H1 (cell line): Measurements from ENCODE around the gene TRPV2. TPM values are rescaled to one million over a fixed set of nuclear protein-coding genes. Genes with fewer than 3 reads are reported as not detected.
"Not testable (repeated sequence)": the region's sequence is repeated elsewhere in the genome, so short reads cannot be mapped to it uniquely, and the experiment has no call there.

Experiments used
- CTCF ChIA-PET: fragments of 300-600 bp; sonication (Branson Sonifier 250); formaldehyde crosslinking; loops from one replicate; lab custom pipeline; 2021; ENCODE audit not compliant: partially characterized antibody; lab: Charles Lee
- POLR2A ChIA-PET: fragments of 300-600 bp; sonication (Branson Sonifier 250); formaldehyde crosslinking; loops from one replicate; lab custom pipeline; 2021; ENCODE audit warnings: inconsistent platforms; ENCODE audit not compliant: partially characterized antibody; lab: Charles Lee
- DNase-seq, 2 experiments: peaks; one replicate each; pipeline versions ENCODE4 v3.0.0 to v3.0.0-alpha.2; 2010 to 2022; ENCODE audit warnings: low spot score in 2 of 2, low read depth in 1 of 2, mixed read lengths in 1 of 2
- FAIRE-seq: peaks from 2 replicates; lab custom pipeline; 2011; peaks lifted over from hg19 to GRCh38; lab: Jason Lieb, UNC
- H2AFZ ChIP-seq: 2 replicates; pipeline ENCODE4 v1.8.1; 2012; ENCODE audit warnings: low read length, inconsistent platforms
- H2AK5ac ChIP-seq: 2 replicates; pipeline ENCODE4 v1.6.1; 2013; ENCODE audit warnings: low read depth, low read length
- H2BK120ac ChIP-seq: replicated peaks from 2 replicates; pipeline ENCODE3; 2013; ENCODE audit warnings: low read depth, low read length, inconsistent platforms
- H2BK12ac ChIP-seq: 2 replicates; pipeline ENCODE4 v1.6.1; 2013; ENCODE audit warnings: low read depth, low read length
- H2BK15ac ChIP-seq: 2 replicates; pipeline ENCODE4 v1.6.1; 2013; ENCODE audit warnings: low read length
- H2BK20ac ChIP-seq: 2 replicates; pipeline ENCODE4 v1.6.1; 2013; ENCODE audit warnings: low read length
- H2BK5ac ChIP-seq: 2 replicates; pipeline ENCODE4 v1.6.1; 2013; ENCODE audit warnings: low read depth, low read length
- H3K14ac ChIP-seq: 2 replicates; pipeline ENCODE4 v1.6.1; 2013; ENCODE audit warnings: inconsistent platforms; ENCODE audit not compliant: insufficient read length
- H3K18ac ChIP-seq: 2 replicates; pipeline ENCODE4 v1.6.1; 2013; ENCODE audit warnings: low read length; ENCODE audit errors: extremely low read depth
- H3K23ac ChIP-seq: 2 replicates; pipeline ENCODE4 v1.6.1; 2013; ENCODE audit warnings: inconsistent platforms; ENCODE audit not compliant: insufficient read length
- H3K23me2 ChIP-seq: 2 replicates; pipeline ENCODE4 v1.6.1; 2013; ENCODE audit warnings: low read depth, low read length
- H3K27ac ChIP-seq: 2 replicates; pipeline ENCODE4 v1.6.1; 2011; ENCODE audit warnings: low read depth, low read length, inconsistent platforms
- H3K27me3 ChIP-seq, 4 experiments: replicated peaks in 1 of 4; 1 replicate in 1 of 4; 2 replicates in 3 of 4; pipeline versions ENCODE4 v1.6.1 to v1.8.1; 2011 to 2013; ENCODE audit warnings: low read length in 3 of 4, mild to moderate bottlenecking in 3 of 4, inconsistent platforms in 2 of 4, mixed read lengths in 2 of 4, moderate library complexity in 1 of 4; ENCODE audit not compliant: control insufficient read depth in 3 of 4, insufficient read depth in 3 of 4; ENCODE audit errors: extremely low read depth in 1 of 4
- H3K36me3 ChIP-seq, 4 experiments: 2 replicates each; pipeline versions ENCODE4 v1.6.1 to v1.8.1; 2011 to 2013; ENCODE audit warnings: mild to moderate bottlenecking in 4 of 4, low read length in 3 of 4, moderate library complexity in 2 of 4, control low read depth in 1 of 4, inconsistent platforms in 1 of 4; ENCODE audit not compliant: insufficient read depth in 4 of 4, control insufficient read depth in 2 of 4
- H3K4ac ChIP-seq: replicated peaks from 2 replicates; pipeline ENCODE3; 2013; ENCODE audit warnings: low read length, low read depth, mixed read lengths, inconsistent platforms; ENCODE audit not compliant: insufficient read length
- H3K4me1 ChIP-seq, 4 experiments: replicated peaks in 1 of 4; 1 replicate in 1 of 4; 2 replicates in 3 of 4; pipeline versions ENCODE4 v1.6.1 to v1.8.1; 2011 to 2013; ENCODE audit warnings: low read length in 3 of 4, inconsistent platforms in 2 of 4, mixed read lengths in 1 of 4; ENCODE audit not compliant: insufficient read depth in 4 of 4, control insufficient read depth in 3 of 4
- H3K4me2 ChIP-seq, 2 experiments: 2 replicates each; pipeline versions ENCODE4 v1.6.1 to v1.8.1; 2011 to 2013; ENCODE audit warnings: low read depth in 2 of 2, low read length in 2 of 2, control low read depth in 1 of 2, inconsistent platforms in 1 of 2, mild to moderate bottlenecking in 1 of 2; ENCODE audit not compliant: insufficient read depth in 1 of 2
- H3K4me3 ChIP-seq, 4 experiments: fragments of 200-600, 300-600 bp in 1 of 4; sonication (generic), shearing (Covaris generic), sonication (Bioruptor Twin) in 1 of 4; 2 replicates each; pipeline versions ENCODE4 v1.5.1 to v1.8.1; 2011 to 2016; ENCODE audit warnings: low read length in 4 of 4, low read depth in 3 of 4, control low read depth in 2 of 4, inconsistent platforms in 2 of 4, mild to moderate bottlenecking in 2 of 4, mixed read lengths in 1 of 4, moderate library complexity in 1 of 4; ENCODE audit not compliant: insufficient read depth in 2 of 4; ENCODE audit errors: extremely low read depth in 1 of 4
- H3K56ac ChIP-seq: replicated peaks from 2 replicates; pipeline ENCODE3; 2013; ENCODE audit warnings: low read depth, mild to moderate bottlenecking, mixed read lengths, low read length, inconsistent platforms; ENCODE audit not compliant: insufficient read length
- H3K79me1 ChIP-seq: 2 replicates; pipeline ENCODE4 v1.6.1; 2013; ENCODE audit warnings: low read depth, low read length, control low read depth
- H3K79me2 ChIP-seq, 2 experiments: 2 replicates each; pipeline versions ENCODE4 v1.6.1 to v1.8.1; 2012 to 2013; ENCODE audit warnings: low read length in 2 of 2, mild to moderate bottlenecking in 2 of 2, inconsistent platforms in 1 of 2; ENCODE audit not compliant: insufficient read depth in 2 of 2, control insufficient read depth in 1 of 2
- H3K9ac ChIP-seq, 4 experiments: replicated peaks in 1 of 4; 1 replicate in 1 of 4; 2 replicates in 3 of 4; pipeline versions ENCODE4 v1.6.1 to v1.8.1; 2011 to 2013; ENCODE audit warnings: low read depth in 3 of 4, low read length in 3 of 4, control low read depth in 2 of 4, mild to moderate bottlenecking in 2 of 4, moderate library complexity in 2 of 4, inconsistent platforms in 1 of 4; ENCODE audit errors: extremely low read depth in 1 of 4
- H3K9me3 ChIP-seq, 2 experiments: 2 replicates each; pipeline versions ENCODE4 v1.6.1 to v1.8.1; 2012 to 2013; ENCODE audit warnings: mild to moderate bottlenecking in 2 of 2, moderate library complexity in 2 of 2, control low read depth in 1 of 2, inconsistent platforms in 1 of 2, low read depth in 1 of 2, low read length in 1 of 2, mixed read lengths in 1 of 2; ENCODE audit not compliant: insufficient read depth in 2 of 2
- H4K20me1 ChIP-seq, 2 experiments: replicated peaks in 1 of 2; 2 replicates each; pipeline versions ENCODE3 to v1.8.1; 2011 to 2013; ENCODE audit warnings: inconsistent platforms in 2 of 2, low read length in 2 of 2, mild to moderate bottlenecking in 1 of 2; ENCODE audit not compliant: insufficient read depth in 2 of 2, control insufficient read depth in 1 of 2
- H4K5ac ChIP-seq: 2 replicates; pipeline ENCODE4 v1.6.1; 2013; ENCODE audit warnings: low read length, low read depth, mixed read lengths, inconsistent platforms; ENCODE audit not compliant: insufficient read length
- H4K8ac ChIP-seq: 2 replicates; pipeline ENCODE4 v1.8.0; 2013; ENCODE audit warnings: mild to moderate bottlenecking, moderate library complexity, low read length, inconsistent platforms; ENCODE audit not compliant: insufficient read depth; ENCODE audit errors: extremely low read depth
- H4K91ac ChIP-seq: replicated peaks from 2 replicates; pipeline ENCODE3; 2013; ENCODE audit warnings: low read length, mixed read lengths, inconsistent platforms; ENCODE audit not compliant: insufficient read length
- WGBS, 2 experiments: shearing (Covaris generic) in 1 of 2; methylation state at CpG; one replicate each; pipeline versions ENCODE4 v1.1.6 to v1.1.7; 2013 to 2015; ENCODE audit warnings: low lambda C conversion rate in 2 of 2, mixed read lengths in 2 of 2, inconsistent platforms in 1 of 2, low coverage in 1 of 2, missing lambda C conversion rate in 1 of 2; ENCODE audit not compliant: insufficient replicate concordance in 2 of 2, insufficient coverage in 1 of 2, insufficient read length in 1 of 2; ENCODE audit errors: extremely low coverage in 1 of 2, missing lambda C conversion rate in 1 of 2; 5-methylcytosine and 5-hydroxymethylcytosine counted together
- polyA plus RNA-seq, 7 experiments: library from polyadenylated mRNA; depleted of rRNA in 3 of 7; stranded (reverse) in 5 of 7; unstranded in 2 of 7; fragments of >200 nt in 5 of 7; fragments of 200-250 nt in 2 of 7; gene quantifications; 1 replicate in 5 of 7; 2 replicates in 1 of 7; 4 replicates in 1 of 7; pipeline versions ENCODE4 v1.2.1 to v1.2.3, GENCODE V29; 2011 to 2013; ENCODE audit warnings: missing spikeins in 2 of 7, mixed read lengths in 2 of 7
- total RNA-seq: library from RNA; stranded (reverse); fragmentation: NEBNext Ultra II Directional; extraction: Animal tissue kit (Norgen Biotek cat#: 25700); gene quantifications from 2 replicates; pipeline ENCODE4 v1.2.1, GENCODE V29; 2021

TRPV2 gene
- total and polyA plus RNA-seq, 2 of the 8 experiments (the other 6 are each of a cell fraction or from before 2014, with no cell fraction given), result 1.7 to 2.1 TPM

- not testable (repeated sequence) for H3K9me3 ChIP-seq, H3K9ac ChIP-seq, H3K4me3 ChIP-seq, H4K5ac ChIP-seq, H2BK15ac ChIP-seq, H3K27me3 ChIP-seq, H4K8ac ChIP-seq, H4K91ac ChIP-seq, H2BK5ac ChIP-seq, H2AK5ac ChIP-seq, H3K56ac ChIP-seq, H2AFZ ChIP-seq, H3K4me2 ChIP-seq, FAIRE-seq, H3K23ac ChIP-seq, H2BK12ac ChIP-seq, H3K27ac ChIP-seq, H2BK120ac ChIP-seq, H3K18ac ChIP-seq, H3K79me2 ChIP-seq, DNase-seq, H3K4ac ChIP-seq, H3K79me1 ChIP-seq, H2BK20ac ChIP-seq, H3K4me1 ChIP-seq, H4K20me1 ChIP-seq, H3K14ac ChIP-seq, H3K36me3 ChIP-seq, H3K23me2 ChIP-seq
- ChIA-PET POLR2A (interaction anchor here (1.3 to 2.4 kb wide), 2 partner anchors 35 to 40 kb away, joined by 4 to 6 read pairs; no protein-coding TSS in a partner anchor), CTCF (interaction anchor here (0.5 to 3.6 kb wide), 5 partner anchors 9 to 118 kb away, joined by 3 to 17 read pairs (median 3); partner anchors contain the start of gene TRPV2)
- WGBS, 2 experiments, result 95% methylated on average over 9 of the region's 9 CpGs; no CpG with 5 or more reads in 1 of the 2 experiments
These were observed 11.5 kb upstream of the TRPV2 start for GRCh38 chr17:16403847-16404246.
